PC-9 (cell line): ENCODE data around the gene H19.

Experiments used
- CTCF ChIP-seq: fragments of 200-600 bp; sonication (generic); conservative IDR thresholded peaks from 2 replicates; pipeline ENCODE4 v1.6.1; 2017; ENCODE audit warnings: mixed run types, antibody characterized with exemption, mild to moderate bottlenecking, moderate library complexity
- EZH2 ChIP-seq: fragments of 200-600 bp; sonication (generic); IDR thresholded peaks from 2 replicates; pipeline ENCODE4 v1.8.0; 2017; ENCODE audit warnings: antibody characterized with exemption, low read depth

- TF ChIP-seq CTCF: no peak
- TF ChIP-seq EZH2: no peak
Observed at GRCh38 chr11:1982873-1983600, 14.6 kb downstream of the H19 start.
